HepG2 (cell line): Measurements from ENCODE around the gene ATP2B3. TPM values are rescaled to one million over a fixed set of nuclear protein-coding genes. Genes with fewer than 3 reads are reported as not detected.

Experiments
- DRAP1 ChIP-seq: IDR thresholded peaks from 2 replicates; pipeline ENCODE4 v1.6.1; 2016; ENCODE audit warnings: missing genetic modification reagents, missing compliant biosample characterization
- GMEB1 ChIP-seq: sonication (generic); formaldehyde crosslinking; IDR thresholded peaks from 2 replicates; pipeline ENCODE4 v1.5.1; 2020; ENCODE audit warnings: missing genetic modification reagents, mild to moderate bottlenecking, borderline replicate concordance
- GTF3A ChIP-seq: sonication (generic); formaldehyde crosslinking; conservative IDR thresholded peaks from 2 replicates; pipeline ENCODE4 v1.4.0; 2020; ENCODE audit warnings: mild to moderate bottlenecking, missing genetic modification reagents
- HNRNPK ChIP-seq: fragments of 200-400 bp; formaldehyde crosslinking; IDR thresholded peaks from 2 replicates; pipeline ENCODE4 v1.6.1; 2018; ENCODE audit warnings: low read length, low read depth, moderate library complexity, mild to moderate bottlenecking; ENCODE audit not compliant: poor library complexity, severe bottlenecking
- MAFG ChIP-seq: sonication (generic); formaldehyde crosslinking; IDR thresholded peaks from 2 replicates; pipeline ENCODE4 v1.5.1; 2020; ENCODE audit warnings: mild to moderate bottlenecking, missing genetic modification reagents
- NR2F1 ChIP-seq, 2 experiments: fragments of 450-650 bp in 1 of 2; formaldehyde crosslinking in 1 of 2; IDR thresholded peaks; 2 replicates each; pipeline versions ENCODE4 v1.5.0 to v1.6.1; 2016 to 2020; ENCODE audit warnings: mild to moderate bottlenecking in 1 of 2, missing compliant biosample characterization in 1 of 2, missing genetic modification reagents in 1 of 2, moderate library complexity in 1 of 2
- PAX8 ChIP-seq: sonication (generic); formaldehyde crosslinking; IDR thresholded peaks from 2 replicates; pipeline ENCODE4 v1.8.0; 2022; ENCODE audit warnings: mild to moderate bottlenecking, missing genetic modification reagents, borderline replicate concordance
- PHB2 ChIP-seq: fragments of 450-650 bp; IDR thresholded peaks from 2 replicates; pipeline ENCODE4 v1.6.1; 2018; ENCODE audit not compliant: partially characterized antibody
- PRMT3 ChIP-seq: sonication (generic); formaldehyde crosslinking; IDR thresholded peaks from 2 replicates; pipeline ENCODE4 v1.8.1; 2022; ENCODE audit warnings: low read depth, mild to moderate bottlenecking, moderate library complexity, missing genetic modification reagents, borderline replicate concordance
- SALL2 ChIP-seq: sonication (generic); formaldehyde crosslinking; IDR thresholded peaks from 2 replicates; pipeline ENCODE4 v1.8.1; 2023; ENCODE audit warnings: mild to moderate bottlenecking, missing genetic modification reagents, inconsistent platforms
- SRF ChIP-seq: IDR thresholded peaks from 2 replicates; pipeline ENCODE4 v1.6.1; 2011; ENCODE audit warnings: mild to moderate bottlenecking, low read depth, low read length, moderate library complexity
- TRIM24 ChIP-seq: sonication (generic); formaldehyde crosslinking; IDR thresholded peaks from 2 replicates; pipeline ENCODE4 v1.8.0; 2022; ENCODE audit warnings: mild to moderate bottlenecking, missing genetic modification reagents
- ZBTB14 ChIP-seq: sonication (generic); formaldehyde crosslinking; IDR thresholded peaks from 2 replicates; pipeline ENCODE4 v1.4.0; 2020; ENCODE audit warnings: missing genetic modification reagents
- ZBTB44 ChIP-seq: sonication (generic); formaldehyde crosslinking; IDR thresholded peaks from 2 replicates; pipeline ENCODE4 v1.4.0; 2020; ENCODE audit warnings: missing genetic modification reagents
- ZFP1 ChIP-seq: IDR thresholded peaks from 2 replicates; pipeline ENCODE4 v1.6.1; 2016
- ZKSCAN5 ChIP-seq: sonication (generic); formaldehyde crosslinking; IDR thresholded peaks from 2 replicates; pipeline ENCODE4 v1.5.1; 2020; ENCODE audit warnings: mild to moderate bottlenecking, missing genetic modification reagents
- ZNF30 ChIP-seq: sonication (generic); formaldehyde crosslinking; IDR thresholded peaks from 2 replicates; pipeline ENCODE4 v1.5.0; 2020; ENCODE audit warnings: mild to moderate bottlenecking, missing genetic modification reagents
- ZNF317 ChIP-seq: sonication (generic); formaldehyde crosslinking; IDR thresholded peaks from 2 replicates; pipeline ENCODE4 v1.5.0; 2020; ENCODE audit warnings: mild to moderate bottlenecking, missing genetic modification reagents
- ZNF431 ChIP-seq: sonication (generic); formaldehyde crosslinking; IDR thresholded peaks from 2 replicates; pipeline ENCODE4 v1.9.0; 2022; ENCODE audit warnings: missing genetic modification reagents, low read depth, mild to moderate bottlenecking, borderline replicate concordance
- ZNF512 ChIP-seq: sonication (generic); formaldehyde crosslinking; IDR thresholded peaks from 2 replicates; pipeline ENCODE4 v1.4.0; 2020; ENCODE audit warnings: mild to moderate bottlenecking, missing genetic modification reagents
- ZNF546 ChIP-seq: sonication (generic); formaldehyde crosslinking; conservative IDR thresholded peaks from 2 replicates; pipeline ENCODE4 v1.8.1; 2023; ENCODE audit warnings: mild to moderate bottlenecking, missing genetic modification reagents
- ZNF713 ChIP-seq: sonication (generic); formaldehyde crosslinking; IDR thresholded peaks from 2 replicates; pipeline ENCODE4 v1.4.0; 2020; ENCODE audit warnings: mild to moderate bottlenecking, missing genetic modification reagents
- ZNF747 ChIP-seq: sonication (generic); formaldehyde crosslinking; IDR thresholded peaks from 2 replicates; pipeline ENCODE4 v1.8.1; 2023; ENCODE audit warnings: missing genetic modification reagents, mild to moderate bottlenecking, borderline replicate concordance
- polyA plus RNA-seq, 8 experiments: library from polyadenylated mRNA; depleted of rRNA in 3 of 8; stranded (reverse) in 7 of 8; unstranded in 1 of 8; fragments of >200 nt; fragmentation: Illumina TruSeq in 4 of 8; extraction: Trizol in 4 of 8; gene quantifications; 2 replicates each; pipeline versions ENCODE4 v1.2.1 to v1.2.3, GENCODE V29; 2011 to 2016; ENCODE audit warnings: low read depth in 4 of 8, missing spikeins in 1 of 8, mixed read lengths in 1 of 8; ENCODE audit not compliant: insufficient read depth in 1 of 8
- total RNA-seq, 5 experiments: library from RNA; depleted of rRNA; stranded (reverse); fragments of >200 nt; fragmentation: Illumina TruSeq; extraction: Trizol; gene quantifications; 2 replicates each; pipeline ENCODE4 v1.2.3, GENCODE V29; 2016; ENCODE audit warnings: low read depth in 1 of 5

ATP2B3 gene
- total and polyA plus RNA-seq, 2 of the 13 experiments (the other 11 are each of a cell fraction or from before 2014, with no cell fraction given), result not detected

- no peak for TF ChIP-seq GMEB1
- TF ChIP-seq ZKSCAN5, result no peak
- TF ChIP-seq ZBTB44 (CRISPR knock-in tag), result no peak
- TF ChIP-seq PRMT3 (CRISPR knock-in tag), result no peak
- peak; percentile 95 to 98 for TF ChIP-seq NR2F1 (CRISPR knock-in tag; IDR thresholded peaks at IDR 0.05)
- no peak for TF ChIP-seq ZNF30
- TF ChIP-seq SALL2 (CRISPR knock-in tag), result no peak
- TF ChIP-seq ZBTB14 (CRISPR knock-in tag), result no peak
- TF ChIP-seq ZFP1 (CRISPR knock-in tag), result no peak
- no peak for TF ChIP-seq MAFG (CRISPR knock-in tag)
- no peak for TF ChIP-seq SRF
- TF ChIP-seq PAX8 (CRISPR knock-in tag), result no peak
- no peak for TF ChIP-seq ZNF546 (CRISPR knock-in tag)
- 0 out of 2 replicates have a peak, but pooled peaks have one; percentile 56 for TF ChIP-seq ZNF747 (CRISPR knock-in tag)
- TF ChIP-seq DRAP1 (CRISPR knock-in tag), result peak; percentile 86
- no peak for TF ChIP-seq ZNF713
- no peak for TF ChIP-seq TRIM24 (CRISPR knock-in tag)
- no peak for TF ChIP-seq HNRNPK
- TF ChIP-seq ZNF431 (CRISPR knock-in tag), result no peak
- TF ChIP-seq PHB2, result no peak
- TF ChIP-seq GTF3A (CRISPR knock-in tag), result no peak
- no peak for TF ChIP-seq ZNF317 (CRISPR knock-in tag)
- TF ChIP-seq ZNF512, result no peak
These were observed 106.0 kb downstream of the ATP2B3 start (continued) for GRCh38 chrX:153623310-153624029.
